ENCODE data around the gene NENF. TPM values are rescaled to one million over a fixed set of nuclear protein-coding genes. Genes with fewer than 3 reads are reported as not detected.

NENF gene
- total RNA-seq, 3 donors from 2014 or later = 26.4 to 29.3 (median 28.9) TPM

GRCh38 chr1:212487286-212487685 lies 54.6 kb downstream of the NENF start:
- H3K27me3 Mint-ChIP-seq (ENCODE audit: low read depth) = peaks cover 2% of the 10 kb centered on the region
- H3K36me3 Mint-ChIP-seq (ENCODE audit: insufficient read depth) = no peaks in the 10 kb centered on the region
- H3K9me3 Mint-ChIP-seq = no peaks in the 10 kb centered on the region
- no peak for DNase-seq
- H3K4me1 Mint-ChIP-seq (ENCODE audit: low read depth) = no peaks in the 10 kb centered on the region
- no peak for ATAC-seq
- H3K4me3 Mint-ChIP-seq = no peak overlapping the region

GRCh38 chr1:212487774-212488435 lies 55.2 kb downstream of the NENF start:
- no peak for ATAC-seq

DNA sequence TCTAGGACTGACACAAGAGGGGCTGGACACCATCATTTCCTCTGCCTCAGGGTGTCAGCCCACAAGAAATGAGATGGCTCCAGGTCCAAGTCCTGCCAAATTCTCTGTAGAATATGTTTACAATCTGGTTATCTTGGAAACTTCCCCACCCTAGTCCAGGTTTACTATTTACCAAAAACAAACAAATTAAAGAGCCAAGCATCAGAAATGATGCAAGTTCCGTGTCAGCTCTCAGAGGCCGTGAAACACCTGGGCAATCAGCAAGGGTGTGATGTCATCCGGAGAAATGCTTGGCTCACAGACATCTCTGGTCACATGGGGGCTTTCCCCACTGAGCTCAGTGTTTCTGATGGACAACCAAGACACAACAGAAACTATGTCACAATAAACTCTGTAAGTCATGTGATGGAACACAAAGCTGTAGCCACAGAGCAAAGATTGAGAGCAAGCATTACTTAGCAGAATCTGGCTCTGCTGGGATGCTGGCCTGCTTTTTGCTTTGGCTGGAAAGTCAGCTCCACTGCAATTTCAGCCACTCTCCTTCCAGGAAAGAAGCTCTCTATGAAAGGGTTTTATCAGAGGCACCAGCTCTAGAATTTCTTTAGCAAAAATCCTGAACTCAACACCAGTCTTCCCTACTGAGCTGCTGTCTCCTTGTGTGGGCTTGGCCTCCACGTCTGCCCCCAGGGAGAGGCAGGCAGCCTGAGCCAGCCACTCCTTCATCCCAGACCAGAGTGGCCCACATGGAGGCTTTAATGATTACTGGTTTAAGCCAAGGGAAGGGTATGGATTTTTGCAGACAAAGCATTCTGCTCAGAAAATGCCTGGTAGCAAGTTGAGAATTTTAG lies 55.9 kb downstream of the NENF start:
- Mint-ChIP-seq H3K27me3 (ENCODE audit: low read depth) (peaks cover 2% of the 10 kb centered on the region), H3K4me3 (no peak overlapping the region), H3K9me3 (no peaks in the 10 kb centered on the region), H3K4me1 (ENCODE audit: low read depth) (no peaks in the 10 kb centered on the region), H3K36me3 (ENCODE audit: insufficient read depth) (no peaks in the 10 kb centered on the region)
- peak in 1 of 2 donors; percentile 50 for ATAC-seq
- DNase-seq = no peak

More at GRCh38 chr1:212487774-212488435, 55.2 kb downstream of the NENF start:
- no peaks in the 10 kb centered on the region for H3K4me1 Mint-ChIP-seq (ENCODE audit: low read depth)
- DNase-seq = no peak
- H3K27me3 Mint-ChIP-seq (ENCODE audit: low read depth) = peaks cover 2% of the 10 kb centered on the region
- no peak overlapping the region for H3K4me3 Mint-ChIP-seq
- no peaks in the 10 kb centered on the region for H3K9me3 Mint-ChIP-seq
- H3K36me3 Mint-ChIP-seq (ENCODE audit: insufficient read depth) = no peaks in the 10 kb centered on the region

DNA sequence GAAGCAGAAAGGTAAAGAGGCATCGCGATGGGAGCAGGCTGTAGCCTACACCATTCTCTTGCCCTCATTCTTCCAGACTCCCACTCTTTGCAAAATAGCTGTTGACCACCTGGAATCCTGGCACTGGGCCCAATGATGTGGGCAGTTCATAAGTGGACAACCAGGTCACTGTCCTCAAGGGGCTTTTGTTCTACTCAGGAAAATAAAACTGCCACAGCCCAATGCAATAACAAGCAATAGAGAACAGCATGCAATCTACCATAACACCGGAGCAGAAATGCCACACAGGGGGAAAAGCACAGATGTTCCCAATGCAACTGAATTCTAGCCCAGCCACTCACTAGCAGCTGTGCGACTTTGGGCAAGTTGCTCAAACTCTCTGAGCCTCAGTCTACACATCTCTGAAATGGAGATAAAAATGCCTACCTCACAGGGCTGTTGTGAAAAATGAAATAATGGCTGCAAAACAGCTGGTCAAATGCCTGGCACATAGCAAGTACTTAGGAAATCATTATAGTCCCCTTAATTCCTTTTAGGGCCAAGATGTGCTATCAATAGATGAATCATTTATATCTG lies 56.7 kb downstream of the NENF start:
- no peak for ATAC-seq
- Mint-ChIP-seq H3K36me3 (ENCODE audit: insufficient read depth) (no peaks in the 10 kb centered on the region), H3K9me3 (no peaks in the 10 kb centered on the region), H3K4me1 (ENCODE audit: low read depth) (no peaks in the 10 kb centered on the region), H3K4me3 (no peak overlapping the region), H3K27me3 (ENCODE audit: low read depth) (peaks cover 2% of the 10 kb centered on the region)
- no peak for DNase-seq

GRCh38 chr1:212490276-212490675 lies 57.6 kb downstream of the NENF start:
- Mint-ChIP-seq H3K9me3 (no peaks in the 10 kb centered on the region), H3K27me3 (ENCODE audit: low read depth) (peaks cover 2% of the 10 kb centered on the region), H3K4me1 (ENCODE audit: low read depth) (no peaks in the 10 kb centered on the region), H3K4me3 (no peak overlapping the region), H3K36me3 (ENCODE audit: insufficient read depth) (no peaks in the 10 kb centered on the region)
- no peak for ATAC-seq
- no peak for DNase-seq

DNA sequence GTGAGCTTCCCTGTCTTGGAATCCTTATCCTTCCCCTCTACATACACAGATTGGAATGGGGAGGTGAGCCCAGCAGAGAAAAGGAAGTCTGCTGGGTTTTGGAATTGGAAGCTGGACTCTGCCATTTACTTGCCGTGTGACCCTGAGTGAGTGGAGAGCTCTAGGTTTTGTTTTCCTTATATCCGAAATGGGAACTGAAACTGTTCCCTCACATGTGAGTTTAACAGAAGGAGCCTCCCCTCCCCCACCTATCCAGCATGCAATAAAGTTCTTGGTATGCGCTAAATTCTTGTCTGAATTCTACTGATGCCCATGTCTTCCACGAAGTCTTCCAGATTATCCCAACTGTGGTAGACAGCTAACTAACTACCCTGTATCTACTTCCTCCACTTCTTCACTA lies 58.7 kb downstream of the NENF start:
- no peaks in the 10 kb centered on the region for H3K36me3 Mint-ChIP-seq (ENCODE audit: insufficient read depth)
- DNase-seq (no peak), ATAC-seq (no peak)
- H3K9me3 Mint-ChIP-seq = no peaks in the 10 kb centered on the region
- no peaks in the 10 kb centered on the region for H3K4me1 Mint-ChIP-seq (ENCODE audit: low read depth)
- H3K4me3 Mint-ChIP-seq = no peak overlapping the region
- H3K27me3 Mint-ChIP-seq (ENCODE audit: low read depth) = peaks cover 2% of the 10 kb centered on the region

Other genes with a start within 250 kb of the NENF start
- 10 to 100 TPM; 36.2 to 41.4 (median 41.0) TPM for gene PPP2R5A, start 147.5 kb upstream of the NENF start, total RNA-seq
- 10 to 100 TPM; 13.2 to 16.4 (median 14.9) TPM for gene PACC1, start 18.0 kb upstream of the NENF start, total RNA-seq
- gene ATF3, start 175.8 kb downstream of the NENF start, total RNA-seq = 10 to 100 TPM; 14.8 to 27.2 (median 16.8) TPM

All from activated T-cell treated with anti-CD3 and anti-CD28 coated beads, Interleukin-2, amount 50 U/mL, for 4 hours (primary cell).